K562 treated with DMSO at 1 percent for 24 hours (cell line): Measurements from ENCODE around the gene ZNF732. TPM values are rescaled to one million over a fixed set of nuclear protein-coding genes. Genes with fewer than 3 reads are reported as not detected.

Source experiments
- total RNA-seq: library from RNA; unstranded; fragments of 300-600 nt; gene quantifications from 2 replicates; pipeline ENCODE4 v1.2.3, GENCODE V29; 2022; ENCODE audit warnings: low read depth; ENCODE audit not compliant: insufficient read depth

ZNF732 gene
- total RNA-seq: not detected in 2 replicates

DNA sequence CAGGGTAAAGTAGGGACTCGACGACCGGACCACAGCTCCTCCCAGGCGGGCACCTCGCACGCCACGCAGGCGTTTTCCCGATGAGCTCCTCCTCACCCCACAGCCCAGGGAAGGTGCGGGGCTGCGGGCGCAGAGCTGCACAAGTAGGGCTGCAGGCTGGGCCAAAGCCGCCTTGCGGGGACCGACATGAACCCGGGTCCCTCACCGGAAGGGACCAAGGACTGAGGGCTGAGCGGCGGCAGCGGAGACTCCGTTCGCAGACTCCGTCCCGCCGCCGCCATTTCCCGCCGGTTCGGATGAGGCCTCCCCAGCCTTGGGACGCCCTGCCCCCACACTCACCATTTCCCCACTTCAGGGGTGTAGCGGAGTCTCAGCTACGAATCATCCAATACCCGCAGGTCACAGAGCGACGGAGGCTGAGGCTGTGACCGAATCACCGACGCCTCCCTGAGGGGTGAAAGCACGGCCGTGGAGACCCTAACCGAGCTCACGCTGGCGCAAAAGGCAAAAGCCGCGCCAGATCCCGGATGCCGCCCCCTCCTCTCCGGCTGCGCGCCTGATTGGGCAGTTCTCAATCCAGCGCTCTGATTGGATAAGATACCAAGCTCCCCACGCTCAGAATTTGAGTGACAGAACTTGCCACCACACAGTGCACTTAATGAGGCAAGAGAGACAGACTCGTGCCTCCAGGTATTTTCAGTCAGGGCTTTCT, at the start of gene ZNF732:
TSS of gene ZNF732 (minus strand) at position 506 of the 712 bp plus-strand sequence. CDS start at position 342, 164 bp downstream.

DNA sequence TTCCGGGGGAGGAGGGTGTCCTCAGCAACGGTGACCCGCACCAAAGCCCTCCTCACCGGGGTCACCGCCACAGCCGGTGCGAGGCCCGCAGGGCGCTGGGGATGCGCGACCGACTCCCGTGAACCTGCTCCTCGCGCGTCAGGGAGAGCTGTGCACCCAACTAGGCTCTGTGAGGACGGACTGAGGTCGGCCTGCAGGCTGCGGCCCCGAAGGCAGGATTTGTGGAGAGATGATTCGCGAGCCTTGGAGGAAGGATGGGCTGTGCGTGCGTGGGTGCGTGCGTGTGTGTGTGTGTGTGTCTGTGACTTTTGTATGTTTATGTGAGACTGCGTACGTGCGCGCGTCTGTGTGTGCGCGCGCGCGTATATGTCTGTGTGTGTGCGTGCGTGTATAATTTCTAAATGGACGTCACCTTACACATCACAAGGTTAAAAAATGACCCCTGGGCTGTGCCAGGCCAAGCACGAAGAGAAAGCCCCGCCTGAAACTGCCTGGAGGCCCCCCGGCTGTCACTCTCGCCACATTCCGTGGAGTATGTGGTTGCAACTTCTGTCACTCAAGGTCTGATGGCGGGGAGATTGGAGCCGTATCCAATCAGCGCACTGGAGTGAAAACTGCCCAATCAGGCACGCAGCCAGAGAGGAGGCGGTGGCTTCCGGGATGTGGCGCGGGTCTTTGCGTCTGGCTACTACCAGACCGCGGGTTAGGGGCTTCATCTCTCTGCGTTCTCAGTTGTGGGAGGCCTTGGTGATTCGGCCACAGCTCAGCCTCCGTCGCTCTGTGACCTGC, 32.1 kb upstream of the ZNF732 start, which contains the start of gene ZNF141:
TSS of gene ZNF141 (plus strand) at position 672 of the 789 bp plus-strand sequence. CDS start 170 bp downstream, outside the sequence.

Other genes with a start within 250 kb of the ZNF732 start
- gene ZNF718, start 181.0 kb downstream of the ZNF732 start, total RNA-seq: 3.7 TPM in 2 replicates
- gene ZNF141, start 32.3 kb upstream of the ZNF732 start, total RNA-seq: not detected in 2 replicates
- gene ZNF721, start 193.7 kb upstream of the ZNF732 start, total RNA-seq: 10.8 and 13.1 TPM in 2 replicates
- 22.6 and 28.7 TPM in 2 replicates for gene PIGG, start 193.7 kb upstream of the ZNF732 start, total RNA-seq